ENCODE measurements around the gene JAK3.
"Not testable (repeated sequence)": the region's sequence is repeated elsewhere in the genome, so short reads cannot be mapped to it uniquely, and the experiment has no call there.

Gene JAK3

DNA sequence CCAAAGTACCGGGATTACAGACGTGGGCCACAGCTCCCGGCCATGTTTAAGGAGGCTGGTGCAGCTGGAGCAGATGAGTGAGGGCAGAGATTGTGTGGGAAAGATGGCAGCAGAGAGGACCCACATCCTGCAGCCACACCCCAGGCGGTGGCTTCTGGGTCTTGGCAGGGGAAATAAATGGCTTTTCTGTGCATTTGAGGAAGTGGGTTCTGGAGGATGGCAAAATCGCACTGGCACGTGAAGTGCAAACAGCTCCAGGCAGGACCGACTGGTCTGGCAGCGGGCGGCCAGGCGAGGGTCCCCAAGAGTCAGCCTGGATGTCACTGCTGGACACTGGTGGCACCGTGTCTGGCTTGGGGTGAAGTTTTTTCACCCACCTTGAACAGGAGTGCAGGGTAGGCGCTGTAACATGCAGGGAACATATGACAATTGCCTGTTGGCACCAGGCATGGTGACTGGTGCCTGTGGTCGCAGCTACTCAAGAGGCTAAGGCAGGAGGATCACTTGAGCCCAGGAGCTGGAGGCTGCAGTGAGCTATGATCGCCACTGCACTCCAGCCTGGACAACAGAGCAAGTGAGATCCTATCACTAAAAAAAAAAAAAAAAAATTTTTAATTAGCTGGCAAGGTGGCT lies 44.4 kb downstream of the JAK3 start:
- no peak for DNase-seq (ENCODE audit: low read depth, low spot score)

- DNase-seq (ENCODE audit: low read depth, low spot score), result no peak
These were observed 45.5 kb downstream of the JAK3 start for GRCh38 chr19:17802137-17802858.

DNA sequence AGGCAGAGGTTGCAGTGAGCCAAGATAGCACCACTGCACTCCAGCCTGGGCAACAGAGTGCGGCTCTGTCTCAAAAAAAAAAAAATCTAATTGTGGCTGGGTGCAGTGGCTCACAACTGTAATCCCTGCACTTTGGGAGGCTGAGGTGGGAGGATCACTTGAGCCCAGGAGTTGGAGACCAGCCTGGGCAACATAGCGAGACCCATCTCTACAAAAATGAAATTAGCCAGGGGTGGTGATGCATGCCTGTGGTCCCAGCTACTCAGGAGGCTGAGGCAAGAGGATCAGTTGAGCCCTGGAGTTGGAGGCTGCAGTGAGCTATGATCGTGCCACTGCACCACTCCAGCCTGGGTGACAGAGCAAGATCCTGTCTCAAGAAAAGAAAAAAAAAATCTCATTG lies 49.2 kb downstream of the JAK3 start:
- DNase-seq (ENCODE audit: low read depth, low spot score), result not testable (repeated sequence)

DNA sequence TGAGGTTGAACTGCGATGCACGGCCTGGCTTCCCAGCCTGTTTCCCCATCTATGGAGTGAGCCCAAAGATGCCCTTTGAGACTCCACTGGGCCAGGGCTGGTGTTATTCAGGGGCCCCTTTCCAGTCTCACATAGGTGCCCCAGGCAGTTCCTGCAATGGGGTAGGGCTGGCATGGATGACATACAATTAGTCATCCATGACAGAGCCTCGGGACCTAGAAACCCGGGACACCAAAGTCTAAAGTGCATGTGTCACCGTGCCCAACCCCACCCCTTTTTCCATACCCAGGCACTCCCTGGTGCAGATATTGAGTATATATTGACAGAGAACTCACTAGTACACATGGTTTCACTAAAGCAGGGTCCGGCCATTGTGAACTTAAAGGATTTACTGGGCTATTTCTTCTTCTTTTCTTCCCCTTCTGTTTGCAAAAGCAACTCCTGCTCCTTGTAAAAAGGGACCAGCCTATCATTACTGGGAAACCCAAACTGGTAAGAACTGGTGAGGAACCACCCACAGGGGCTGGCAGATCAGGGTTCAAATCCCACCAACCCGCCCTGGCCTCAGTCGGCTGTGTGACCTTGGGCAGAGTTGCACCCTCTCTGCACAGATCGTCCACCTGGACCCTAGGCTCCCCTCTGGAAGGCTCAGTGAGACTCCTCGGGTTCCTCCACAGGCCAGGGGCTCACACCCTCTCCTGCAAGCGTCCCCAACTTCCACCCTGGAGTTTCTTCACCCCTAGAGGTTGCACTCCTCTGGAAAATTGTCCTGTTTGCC lies 50.2 kb downstream of the JAK3 start:
- DNase-seq (ENCODE audit: low read depth, low spot score), result no peak

DNA sequence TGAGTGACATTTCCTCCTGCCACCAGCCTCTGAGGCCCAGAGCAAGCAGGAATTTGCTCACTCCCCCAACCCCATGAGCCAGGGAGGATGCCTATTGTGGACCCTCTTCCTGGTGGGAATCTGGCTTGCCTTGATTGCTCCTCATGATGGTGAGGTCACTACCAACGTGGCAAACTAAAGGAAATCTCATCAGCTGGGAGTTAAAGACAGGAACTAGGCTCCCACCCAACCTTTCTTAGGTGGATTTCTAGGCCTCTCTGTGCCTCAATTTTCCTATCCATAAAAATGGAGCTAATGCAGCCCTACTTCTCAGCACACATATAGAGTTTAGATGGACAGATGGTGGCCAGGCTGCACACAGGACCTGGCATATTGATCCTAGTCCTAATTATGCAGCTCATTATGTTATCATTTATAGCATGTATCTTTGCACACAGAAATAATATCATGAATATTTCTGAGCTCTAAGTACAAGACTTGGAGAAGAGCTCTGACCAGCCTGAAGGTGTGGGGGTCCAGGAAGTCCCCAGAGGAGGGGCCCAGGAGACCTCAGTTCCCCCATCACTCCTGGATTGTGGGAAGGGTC lies 50.9 kb downstream of the JAK3 start:
- DNase-seq (ENCODE audit: low read depth, low spot score), result no peak

GRCh38 chr19:17796013-17796837 lies 51.6 kb downstream of the JAK3 start:
- no peak for DNase-seq (ENCODE audit: low read depth, low spot score)

- DNase-seq (ENCODE audit: low read depth, low spot score), result no peak
These were observed 52.3 kb downstream of the JAK3 start for GRCh38 chr19:17795495-17795856.

DNA sequence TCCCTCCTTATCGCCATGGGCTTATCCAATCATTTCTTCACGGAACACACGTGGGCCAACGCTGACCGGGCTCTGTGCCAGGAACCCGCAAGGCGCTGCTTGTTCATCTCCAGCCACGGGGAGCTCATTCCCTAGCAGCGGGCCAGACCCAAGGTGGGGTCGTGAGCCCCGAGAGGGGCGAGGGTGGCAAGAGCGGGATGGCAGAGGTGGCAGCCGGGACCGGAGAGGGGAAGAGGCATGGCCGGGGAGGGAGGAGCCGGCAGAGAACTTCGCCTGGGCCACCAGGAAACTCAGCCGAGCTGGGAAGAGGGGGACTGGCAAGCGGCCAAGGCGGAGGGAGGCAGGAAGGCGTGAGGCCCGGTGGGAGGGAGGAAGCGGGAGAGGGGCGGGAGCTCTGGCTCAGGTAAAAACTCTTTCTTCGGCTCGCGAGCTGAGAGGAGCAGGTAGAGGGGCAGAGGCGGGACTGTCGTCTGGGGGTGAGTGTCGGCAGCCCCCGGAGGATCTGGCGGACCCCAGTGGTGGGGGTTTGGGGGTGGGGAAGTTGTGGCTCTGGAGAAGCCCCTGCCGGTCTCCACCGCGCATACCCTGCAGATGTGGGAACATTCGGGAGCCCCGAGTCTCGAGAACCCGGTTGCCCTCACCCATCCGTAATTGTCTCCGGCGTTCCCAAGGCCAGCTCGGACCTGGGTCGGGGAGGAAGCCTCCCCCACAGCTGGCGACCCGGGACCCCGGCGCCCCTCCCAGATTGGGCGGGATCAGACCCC lies 52.9 kb downstream of the JAK3 start, which contains the start of gene B3GNT3:
TSS of gene B3GNT3 (plus strand) at position 408 of the 764 bp plus-strand sequence. CDS start 12,670 bp downstream, outside the sequence.
- no peak for DNase-seq (ENCODE audit: low read depth, low spot score)

- no peak for DNase-seq (ENCODE audit: low read depth, low spot score)
These were observed 53.4 kb downstream of the JAK3 start for GRCh38 chr19:17794412-17794730.

DNA sequence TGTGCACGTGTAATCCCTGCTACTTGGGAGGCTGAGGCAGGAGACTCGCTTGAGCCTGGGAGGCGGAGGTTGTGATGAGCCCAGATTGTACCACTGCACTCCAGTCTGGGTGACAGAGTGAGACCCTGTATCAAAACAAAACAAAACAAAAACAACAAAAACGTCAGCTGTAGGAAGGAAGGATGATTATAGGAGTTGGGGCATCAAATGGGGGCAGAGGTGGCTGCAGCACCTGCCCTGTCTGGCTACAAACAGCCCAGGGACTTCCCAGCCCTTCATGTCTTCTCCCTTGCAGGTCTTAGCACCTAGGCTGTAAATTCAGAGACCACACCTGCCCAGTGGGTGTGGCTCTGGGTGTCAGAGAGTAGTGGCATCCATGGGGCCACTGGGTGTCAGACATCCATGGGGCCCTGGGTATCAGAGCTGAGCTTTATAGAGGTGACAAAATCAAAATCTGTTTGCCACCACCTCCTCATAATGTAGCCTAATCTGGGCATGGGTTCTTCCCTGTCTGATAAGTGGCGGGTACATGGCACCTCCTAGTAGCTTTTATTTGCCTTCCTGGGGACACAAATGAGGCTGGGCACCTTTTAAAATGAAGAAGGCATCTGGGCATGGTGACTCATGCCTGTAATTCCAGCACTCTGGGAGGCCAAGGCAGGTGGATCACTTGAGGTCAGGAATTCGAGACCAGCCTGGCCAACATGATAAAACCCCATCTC lies 57.6 kb downstream of the JAK3 start:
- no peak for DNase-seq (ENCODE audit: low read depth, low spot score)

GRCh38 chr19:17788632-17789031 lies 59.1 kb downstream of the JAK3 start:
- no peak for DNase-seq (ENCODE audit: low read depth, low spot score)

DNA sequence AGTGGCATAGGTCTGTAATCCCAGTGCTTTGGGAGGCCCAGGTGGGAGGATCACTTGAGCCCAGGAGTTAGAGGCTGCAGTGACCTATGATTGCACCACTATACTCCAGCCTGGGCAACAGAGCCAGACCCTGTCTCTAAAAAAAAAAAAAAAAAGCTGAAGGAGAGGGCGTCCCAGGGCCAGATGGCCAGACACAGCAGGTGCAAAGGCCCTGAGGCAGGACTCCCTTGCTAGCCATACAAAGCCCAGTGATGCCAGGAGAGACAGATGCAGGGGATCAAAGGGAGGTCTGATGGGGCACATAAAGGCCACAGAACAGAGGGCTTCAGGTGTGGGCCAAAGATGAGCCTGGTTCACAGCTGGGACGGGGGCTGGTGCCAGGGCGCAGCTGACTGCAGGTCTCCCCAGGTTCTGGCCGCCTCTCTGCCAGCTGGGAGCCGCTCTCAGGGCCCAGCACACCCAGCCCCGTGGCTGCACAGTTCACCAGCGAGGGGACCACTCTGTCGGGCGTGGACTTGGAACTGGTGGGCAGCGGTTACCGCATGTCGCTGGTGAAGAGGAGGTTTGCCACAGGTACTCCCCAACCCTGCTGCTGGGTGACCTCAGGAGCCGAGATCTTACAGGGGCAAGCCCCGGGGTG lies 60.4 kb downstream of the JAK3 start:
- DNase-seq (ENCODE audit: low read depth, low spot score), result no peak

DNA sequence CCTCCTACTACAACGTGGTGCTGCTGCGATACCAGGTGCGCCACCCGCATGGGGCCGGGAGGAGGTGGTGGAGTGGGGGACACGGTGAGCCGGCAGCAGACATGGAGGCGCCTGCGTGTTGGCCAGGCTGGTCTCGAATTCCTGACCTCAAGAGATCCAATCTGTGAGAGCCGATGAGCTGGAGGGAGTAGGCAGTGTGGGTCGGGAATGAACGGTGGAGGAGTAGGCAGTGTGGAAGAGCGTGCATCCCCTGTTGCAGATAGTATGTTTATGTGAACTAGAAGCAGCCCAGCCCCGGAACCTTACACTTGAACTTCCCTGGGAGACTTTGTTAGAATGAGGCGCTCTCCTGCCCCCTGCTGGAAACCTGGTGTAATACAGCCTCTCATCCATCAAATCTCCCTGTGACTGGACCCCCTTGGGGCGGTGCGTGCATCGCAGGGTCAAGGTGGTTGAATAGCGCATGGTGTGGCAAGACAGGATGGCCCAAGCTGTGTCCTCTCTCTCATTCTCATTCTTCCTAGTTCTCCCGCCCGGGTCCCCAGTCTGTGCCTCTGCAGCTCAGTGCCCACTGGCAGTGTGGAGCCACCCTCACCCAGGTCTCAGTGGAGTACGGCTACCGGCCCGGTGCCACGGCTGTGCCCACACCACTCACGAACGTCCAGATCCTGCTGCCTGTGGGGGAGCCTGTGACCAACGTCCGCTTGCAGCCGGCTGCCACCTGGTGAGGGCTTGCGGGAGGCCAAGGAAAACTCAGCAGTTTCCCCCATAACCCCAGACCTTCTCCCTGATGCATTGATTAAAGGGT lies 63.4 kb downstream of the JAK3 start:
- peak; percentile 66 for DNase-seq (ENCODE audit: low read depth, low spot score)

DNA sequence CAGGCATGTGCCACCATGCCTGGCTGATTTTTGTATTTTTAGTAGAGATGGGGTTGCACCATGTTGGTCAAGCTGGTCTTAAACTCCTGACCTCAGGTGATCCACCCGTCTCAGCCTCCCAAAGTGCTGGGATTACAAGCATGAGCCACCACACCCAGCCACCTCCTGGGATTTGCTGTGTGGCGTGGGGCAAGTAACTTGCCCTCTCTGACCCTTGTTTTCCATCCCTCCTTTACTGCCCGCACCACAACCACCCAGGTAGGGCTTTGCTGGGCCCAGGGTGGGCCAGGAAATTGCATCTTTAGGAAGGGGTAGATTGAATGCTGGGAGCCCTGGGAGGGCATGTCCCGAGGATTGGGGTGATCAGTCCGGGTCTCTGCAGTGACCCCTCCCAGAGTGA lies 64.1 kb downstream of the JAK3 start:
- not testable (repeated sequence) for DNase-seq (ENCODE audit: low read depth, low spot score)

DNA sequence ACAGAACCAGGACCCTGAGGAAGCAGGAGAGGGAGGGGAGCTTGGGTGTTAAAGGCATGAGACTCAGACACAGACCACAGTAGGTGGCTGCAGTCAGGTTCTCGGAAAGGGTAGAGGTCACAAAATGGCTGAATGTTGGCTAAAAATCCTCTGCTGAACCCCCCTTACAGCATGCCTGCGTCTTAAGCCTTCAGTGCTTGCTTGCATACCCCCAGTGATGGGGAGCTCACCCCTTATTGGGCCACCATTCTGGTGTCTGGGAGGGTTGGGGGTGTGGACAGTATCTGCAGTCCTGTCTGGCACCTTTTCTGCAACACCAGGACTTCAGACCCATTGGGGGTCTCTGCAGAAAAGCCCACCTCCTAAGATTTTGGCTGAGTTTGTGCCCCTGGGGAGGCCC lies 67.0 kb downstream of the JAK3 start:
- DNase-seq (ENCODE audit: low read depth, low spot score), result no peak

- DNase-seq (ENCODE audit: low read depth, low spot score), result no peak
These were observed 68.5 kb downstream of the JAK3 start for GRCh38 chr19:17778968-17779929.

DNA sequence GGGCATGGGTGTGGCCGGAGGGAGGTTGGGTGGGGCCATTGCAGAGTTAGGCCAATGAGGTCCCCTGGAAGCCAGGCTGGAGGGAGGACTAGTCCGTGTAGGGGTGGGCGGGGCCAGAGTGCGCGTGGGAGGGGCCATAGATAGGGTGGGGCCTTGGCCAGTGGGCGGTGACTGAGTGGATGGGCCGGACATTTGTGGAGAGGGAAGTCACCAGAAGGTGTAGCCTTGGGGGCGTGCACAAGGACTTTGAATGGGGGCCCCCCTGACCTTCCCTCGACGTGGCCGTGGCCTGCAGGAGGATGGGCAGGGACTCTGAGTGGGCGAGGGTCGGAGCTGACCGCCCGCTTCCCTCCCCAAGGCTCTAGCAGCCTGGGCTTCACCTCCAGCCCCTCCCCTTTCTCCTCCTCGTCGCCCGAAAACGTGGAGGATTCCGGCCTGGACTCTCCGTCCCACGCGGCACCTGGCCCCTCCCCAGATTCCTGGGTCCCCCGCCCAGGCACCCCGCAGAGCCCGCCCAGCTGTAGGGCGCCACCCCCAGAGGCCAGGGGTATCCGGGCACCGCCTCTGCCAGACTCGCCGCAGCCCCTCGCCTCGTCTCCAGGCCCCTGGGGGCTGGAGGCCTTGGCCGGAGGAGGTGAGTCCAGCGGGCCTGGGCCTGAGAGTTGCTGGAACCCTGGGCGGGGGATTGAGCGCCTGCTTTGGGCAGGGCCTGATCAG lies 69.4 kb downstream of the JAK3 start:
- DNase-seq (ENCODE audit: low read depth, low spot score), result no peak

All from astrocyte of the hippocampus (primary cell).